ENCODE measurements around the gene MAP2K3. TPM values are rescaled to one million over a fixed set of nuclear protein-coding genes. Genes with fewer than 3 reads are reported as not detected.
"Not testable (repeated sequence)": the region's sequence is repeated elsewhere in the genome, so short reads cannot be mapped to it uniquely, and the experiment has no call there.

The MAP2K3 gene
- total and polyA plus RNA-seq, 2 of the 8 experiments (the other 6 are each of a cell fraction or from before 2014, with no cell fraction given): 16.9 to 33.5 TPM

GRCh38 chr17:21314701-21315111, 30.2 kb downstream of the MAP2K3 start:
- H4K5ac ChIP-seq (ENCODE audit: insufficient read length, low read depth, low read length); H3K79me2 ChIP-seq (ENCODE audit: control insufficient read depth in 1 of 2, insufficient read depth in 2 of 2, low read length in 2 of 2); H3K79me1 ChIP-seq (ENCODE audit: low read depth, low read length); H2BK12ac ChIP-seq (ENCODE audit: low read depth, low read length); H2BK15ac ChIP-seq (ENCODE audit: low read length); H3K56ac ChIP-seq (replicated peaks; ENCODE audit: insufficient read length, low read depth, low read length); H4K91ac ChIP-seq (replicated peaks; ENCODE audit: insufficient read length, low read length); H2AFZ ChIP-seq (ENCODE audit: low read length); H2BK20ac ChIP-seq (ENCODE audit: low read length); H3K27ac ChIP-seq (ENCODE audit: low read depth, low read length); H2BK120ac ChIP-seq (replicated peaks; ENCODE audit: low read depth, low read length); H3K4me2 ChIP-seq (ENCODE audit: insufficient read depth in 1 of 2, low read depth in 2 of 2, low read length in 2 of 2); POLR2A ChIA-PET (ENCODE audit: partially characterized antibody); DNase-seq (ENCODE audit: low read depth in 1 of 2, low spot score in 2 of 2); CTCF ChIA-PET (ENCODE audit: partially characterized antibody); H3K23ac ChIP-seq (ENCODE audit: insufficient read length); H3K14ac ChIP-seq (ENCODE audit: insufficient read length); H3K9ac ChIP-seq (replicated peaks in 1 of 4; ENCODE audit: extremely low read depth in 1 of 4, low read depth in 3 of 4, low read length in 3 of 4); H3K4me1 ChIP-seq (replicated peaks in 1 of 4; ENCODE audit: control insufficient read depth in 3 of 4, insufficient read depth in 4 of 4, low read length in 3 of 4); H3K36me3 ChIP-seq (ENCODE audit: control insufficient read depth in 2 of 4, insufficient read depth in 4 of 4, low read length in 3 of 4); H2BK5ac ChIP-seq (ENCODE audit: low read depth, low read length); H3K4ac ChIP-seq (replicated peaks; ENCODE audit: insufficient read length, low read depth, low read length); H4K8ac ChIP-seq (ENCODE audit: extremely low read depth, insufficient read depth, low read length); H3K9me3 ChIP-seq (ENCODE audit: insufficient read depth in 2 of 2, low read depth in 1 of 2, low read length in 1 of 2); H3K18ac ChIP-seq (ENCODE audit: extremely low read depth, low read length); H3K4me3 ChIP-seq (ENCODE audit: extremely low read depth in 1 of 4, insufficient read depth in 2 of 4, low read depth in 3 of 4, low read length in 4 of 4); H3K23me2 ChIP-seq (ENCODE audit: low read depth, low read length); H2AK5ac ChIP-seq (ENCODE audit: low read depth, low read length); H4K20me1 ChIP-seq (replicated peaks in 1 of 2; ENCODE audit: control insufficient read depth in 1 of 2, insufficient read depth in 2 of 2, low read length in 2 of 2): not testable (repeated sequence)
- peak; percentile 19 for FAIRE-seq
- 98% methylated on average over 7 of the region's 7 CpGs; no CpG with 5 or more reads in 1 of the 2 experiments for WGBS, 2 experiments (ENCODE audit: extremely low coverage in 1 of 2, insufficient coverage in 1 of 2, insufficient read length in 1 of 2, insufficient replicate concordance in 2 of 2, low coverage in 1 of 2, low lambda C conversion rate in 2 of 2, missing lambda C conversion rate in 1 of 2)
- peaks cover 0 to 11% (median 5%) of the 10 kb centered on the region in 4 experiments; a peak in 3 of 7 replicates for H3K27me3 ChIP-seq (replicated peaks in 1 of 4; ENCODE audit: control insufficient read depth in 3 of 4, extremely low read depth in 1 of 4, insufficient read depth in 3 of 4, low read length in 3 of 4)

GRCh38 chr17:21315246-21316000, 30.9 kb downstream of the MAP2K3 start:
- H3K36me3 ChIP-seq (ENCODE audit: control insufficient read depth in 2 of 4, insufficient read depth in 4 of 4, low read length in 3 of 4); H2AK5ac ChIP-seq (ENCODE audit: low read depth, low read length); H2AFZ ChIP-seq (ENCODE audit: low read length); H4K8ac ChIP-seq (ENCODE audit: extremely low read depth, insufficient read depth, low read length); H3K27ac ChIP-seq (ENCODE audit: low read depth, low read length); H4K5ac ChIP-seq (ENCODE audit: insufficient read length, low read depth, low read length); H2BK5ac ChIP-seq (ENCODE audit: low read depth, low read length); H2BK15ac ChIP-seq (ENCODE audit: low read length); H2BK20ac ChIP-seq (ENCODE audit: low read length); H3K14ac ChIP-seq (ENCODE audit: insufficient read length); H3K4me1 ChIP-seq (replicated peaks in 1 of 4; ENCODE audit: control insufficient read depth in 3 of 4, insufficient read depth in 4 of 4, low read length in 3 of 4); DNase-seq (ENCODE audit: low read depth in 1 of 2, low spot score in 2 of 2); H4K91ac ChIP-seq (replicated peaks; ENCODE audit: insufficient read length, low read length); H3K18ac ChIP-seq (ENCODE audit: extremely low read depth, low read length); H2BK120ac ChIP-seq (replicated peaks; ENCODE audit: low read depth, low read length); CTCF ChIA-PET (ENCODE audit: partially characterized antibody); H3K79me1 ChIP-seq (ENCODE audit: low read depth, low read length); H3K79me2 ChIP-seq (ENCODE audit: control insufficient read depth in 1 of 2, insufficient read depth in 2 of 2, low read length in 2 of 2); POLR2A ChIA-PET (ENCODE audit: partially characterized antibody); H3K23ac ChIP-seq (ENCODE audit: insufficient read length); H3K9ac ChIP-seq (replicated peaks in 1 of 4; ENCODE audit: extremely low read depth in 1 of 4, low read depth in 3 of 4, low read length in 3 of 4); H2BK12ac ChIP-seq (ENCODE audit: low read depth, low read length); FAIRE-seq; H3K9me3 ChIP-seq (ENCODE audit: insufficient read depth in 2 of 2, low read depth in 1 of 2, low read length in 1 of 2); H3K56ac ChIP-seq (replicated peaks; ENCODE audit: insufficient read length, low read depth, low read length); H3K23me2 ChIP-seq (ENCODE audit: low read depth, low read length); H3K4me3 ChIP-seq (ENCODE audit: extremely low read depth in 1 of 4, insufficient read depth in 2 of 4, low read depth in 3 of 4, low read length in 4 of 4); H3K4me2 ChIP-seq (ENCODE audit: insufficient read depth in 1 of 2, low read depth in 2 of 2, low read length in 2 of 2); H3K4ac ChIP-seq (replicated peaks; ENCODE audit: insufficient read length, low read depth, low read length); H4K20me1 ChIP-seq (replicated peaks in 1 of 2; ENCODE audit: control insufficient read depth in 1 of 2, insufficient read depth in 2 of 2, low read length in 2 of 2): not testable (repeated sequence)
- WGBS, 2 experiments (ENCODE audit: extremely low coverage in 1 of 2, insufficient coverage in 1 of 2, insufficient read length in 1 of 2, insufficient replicate concordance in 2 of 2, low coverage in 1 of 2, low lambda C conversion rate in 2 of 2, missing lambda C conversion rate in 1 of 2): 90% methylated on average over 14 of the region's 16 CpGs; no CpG with 5 or more reads in 1 of the 2 experiments
- peaks cover 0 to 12% (median 5%) of the 10 kb centered on the region in 4 experiments; a peak in 3 of 7 replicates for H3K27me3 ChIP-seq (replicated peaks in 1 of 4; ENCODE audit: control insufficient read depth in 3 of 4, extremely low read depth in 1 of 4, insufficient read depth in 3 of 4, low read length in 3 of 4)
